ENCODE data around the gene CDKL1.
"Not testable (repeated sequence)": the region's sequence is repeated elsewhere in the genome, so short reads cannot be mapped to it uniquely, and the experiment has no call there.

CDKL1 gene

DNA sequence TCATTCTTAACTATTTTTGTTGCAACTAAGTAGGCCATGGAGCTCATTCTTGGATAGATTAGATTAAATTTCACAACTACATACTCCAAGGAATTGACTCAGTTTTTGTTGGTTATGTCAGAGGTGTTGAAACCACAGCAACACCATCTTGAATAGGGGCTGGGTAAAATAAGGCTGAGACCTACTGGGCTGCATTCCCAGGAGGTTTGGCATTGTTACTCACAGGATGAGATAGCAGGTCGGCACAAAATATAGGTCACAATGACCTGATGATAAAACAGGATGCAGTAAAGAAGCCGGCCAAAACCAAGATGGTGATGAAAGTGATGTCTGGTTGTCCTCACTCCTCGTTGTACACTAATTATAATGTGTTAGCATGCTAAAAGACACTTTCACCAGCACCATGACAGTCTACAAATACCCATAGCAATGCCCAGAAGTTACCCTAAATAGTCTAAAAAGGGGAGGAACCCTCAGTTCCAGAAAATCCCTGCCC is 63.6 kb downstream of the CDKL1 start:
- DNase-seq (ENCODE audit: low spot score): no peak

DNA sequence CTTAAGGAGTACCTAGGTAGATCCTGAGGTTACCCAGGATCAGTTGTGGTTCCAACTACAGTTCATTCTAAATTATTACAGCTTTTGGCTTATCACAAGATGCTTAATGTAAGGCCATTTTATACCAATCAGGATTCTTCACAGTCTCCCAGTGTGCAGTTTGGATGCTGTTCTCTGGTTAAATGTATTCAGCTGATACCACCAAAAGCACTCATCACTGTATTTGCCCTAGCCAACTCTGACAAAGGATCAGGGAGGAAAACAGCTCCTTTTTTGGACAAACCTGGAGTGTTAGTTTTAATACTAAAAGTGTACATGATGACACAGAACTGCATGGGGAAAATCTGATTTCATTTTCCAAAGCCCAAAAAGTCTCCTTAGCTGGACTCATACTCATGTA is 65.1 kb downstream of the CDKL1 start:
- DNase-seq (ENCODE audit: low spot score): no peak

DNA sequence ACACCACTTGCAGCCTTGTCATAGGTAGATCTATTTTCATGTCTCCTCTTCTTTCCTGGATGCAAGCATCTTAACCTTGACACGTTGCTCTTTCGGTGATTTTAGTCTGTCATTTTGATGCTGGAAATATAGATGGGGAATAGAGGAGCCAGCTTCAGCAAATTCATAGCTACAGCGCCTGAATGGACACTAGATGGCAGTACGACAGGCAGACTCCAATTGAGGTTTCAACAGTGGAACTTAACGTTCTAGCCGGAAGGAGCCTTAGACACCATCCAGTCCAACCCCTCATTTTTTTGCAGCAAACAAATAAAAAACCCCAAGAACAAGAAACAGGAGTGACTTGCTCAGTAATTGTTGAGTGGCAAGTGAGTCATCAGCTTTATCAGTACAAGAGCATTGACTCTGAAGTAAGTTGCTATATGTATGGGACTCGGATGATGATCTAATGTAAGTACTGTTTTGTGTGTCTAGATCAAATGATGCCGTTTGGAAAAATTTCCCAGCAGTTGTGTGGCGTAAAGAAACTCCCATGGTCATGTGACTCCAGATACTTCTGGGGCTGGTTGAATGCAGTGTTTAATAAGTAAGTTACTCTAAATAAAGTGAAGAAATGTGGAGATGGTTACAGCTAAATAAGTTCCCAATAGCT is 75.5 kb downstream of the CDKL1 start:
- DNase-seq (ENCODE audit: low spot score): peak; percentile 92

DNA sequence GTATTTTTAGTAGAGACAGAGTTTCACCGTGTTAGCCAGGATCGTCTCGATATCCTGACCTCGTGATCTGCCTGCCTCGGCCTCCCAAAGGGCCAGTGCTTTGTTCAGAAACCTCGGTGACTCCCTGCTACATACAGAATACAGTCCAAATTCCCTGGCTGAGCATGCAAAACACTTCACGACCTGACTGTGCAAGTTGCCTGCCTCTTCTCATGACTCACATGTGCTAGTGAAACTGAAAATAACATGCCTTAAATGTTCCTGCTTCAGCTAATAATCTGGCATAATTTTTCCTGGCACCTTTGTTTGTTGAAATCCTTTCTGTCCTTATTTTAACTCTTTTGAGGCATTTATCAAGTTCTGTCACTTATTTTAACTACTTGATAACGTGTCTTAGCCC is 76.4 kb downstream of the CDKL1 start:
- no peak for DNase-seq (ENCODE audit: low spot score)

DNA sequence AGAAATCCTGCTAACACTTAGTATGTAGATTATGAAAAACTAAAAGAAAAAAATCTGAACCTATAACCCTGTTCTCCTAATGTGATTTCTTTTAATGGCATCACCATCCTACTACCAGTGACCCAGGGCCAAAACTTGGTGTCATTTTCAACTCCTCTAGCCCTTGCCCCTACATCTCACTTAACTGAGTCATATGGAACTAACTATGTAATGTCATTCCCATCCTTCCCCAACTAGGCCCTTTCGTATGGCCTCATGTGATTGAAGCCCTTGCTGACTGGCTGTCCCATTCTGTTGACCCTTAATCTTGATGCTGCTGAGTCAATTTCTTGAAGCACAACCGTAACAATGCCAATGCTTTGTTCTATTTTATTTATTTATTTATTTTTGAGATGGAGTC is 77.0 kb downstream of the CDKL1 start:
- DNase-seq (ENCODE audit: low spot score): no peak

DNA sequence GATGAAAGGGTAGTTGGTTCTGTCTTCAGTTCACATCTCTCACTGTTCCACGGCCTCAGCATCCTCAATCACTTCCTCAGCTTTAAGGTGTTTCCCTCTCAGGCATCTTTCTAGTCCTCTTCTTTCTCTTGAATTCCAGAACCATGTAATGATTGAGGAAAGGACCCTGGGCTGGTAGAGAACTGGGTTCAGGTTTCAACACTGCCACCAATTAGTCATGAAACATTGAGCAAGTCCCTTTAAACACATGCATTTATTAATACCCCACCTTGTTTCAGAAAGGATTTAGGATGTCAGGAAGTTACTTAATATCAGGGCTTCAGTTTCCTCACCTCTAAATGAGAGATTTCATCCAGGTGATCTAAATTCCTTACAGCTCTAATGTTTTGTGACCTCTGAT is 77.4 kb downstream of the CDKL1 start:
- no peak for DNase-seq (ENCODE audit: low spot score)

DNA sequence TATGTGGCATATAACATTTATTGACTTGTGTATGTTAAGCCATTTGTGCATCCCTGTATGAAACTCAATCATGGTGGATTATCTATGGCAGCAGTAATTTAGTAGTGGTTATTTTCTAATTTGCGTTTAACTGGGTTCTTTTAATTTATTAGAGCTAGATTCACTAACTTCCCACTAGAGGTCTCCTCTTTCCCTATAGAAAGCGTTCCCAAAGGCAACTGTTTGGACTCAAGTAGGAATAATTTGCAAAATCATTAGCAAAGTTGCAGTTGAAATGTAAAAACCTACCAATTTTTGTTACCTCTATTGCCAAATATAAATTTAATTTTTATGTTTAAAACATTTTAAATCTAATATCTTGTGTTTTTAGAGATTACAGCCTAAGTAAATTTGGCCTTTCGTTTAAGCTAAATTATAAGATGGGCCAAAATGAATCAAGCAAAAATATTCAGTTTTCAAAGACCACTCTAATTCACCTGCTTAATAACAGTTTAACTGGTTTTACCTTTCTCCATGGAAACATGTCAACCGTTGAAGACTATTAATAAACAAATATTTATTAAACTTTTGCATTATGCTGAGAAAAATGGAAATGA is 78.6 kb downstream of the CDKL1 start:
- peak; percentile 42 for DNase-seq (ENCODE audit: low spot score)

DNA sequence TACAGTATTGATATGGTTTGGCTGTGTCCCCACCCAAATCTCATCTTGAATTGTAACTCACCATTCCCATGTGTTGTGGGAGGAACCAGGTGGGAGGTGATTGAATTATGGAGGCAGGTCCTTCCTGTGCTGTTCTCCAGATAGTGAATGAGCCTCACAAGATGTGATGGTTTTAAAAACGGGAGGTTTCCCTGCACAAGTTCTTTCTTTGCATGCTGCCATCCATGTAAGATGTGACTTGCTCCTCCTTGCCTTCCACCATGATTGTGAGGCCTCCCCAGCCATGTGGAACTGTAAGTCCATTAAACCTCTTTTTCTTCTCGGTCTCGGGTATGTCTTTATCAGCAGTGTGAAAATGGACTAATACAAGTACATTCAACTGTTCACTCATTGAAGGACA is 82.6 kb downstream of the CDKL1 start:
- DNase-seq (ENCODE audit: low spot score): not testable (repeated sequence)

DNA sequence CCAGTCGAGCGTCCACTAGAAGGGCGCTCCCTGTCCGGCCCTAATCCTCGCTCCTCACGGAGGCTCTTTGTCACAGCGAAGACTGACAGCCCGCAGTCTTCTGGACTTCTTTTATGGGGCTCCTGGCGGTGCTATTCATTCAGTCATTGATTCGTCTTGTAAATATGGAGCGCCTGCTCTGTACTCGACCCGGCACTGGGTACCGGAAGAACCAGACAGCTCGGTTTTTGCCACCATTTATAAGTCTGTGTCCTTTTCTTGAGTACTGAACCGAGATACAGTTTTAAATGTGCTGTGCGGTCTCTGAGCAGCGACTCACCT is 84.0 kb downstream of the CDKL1 start:
- peak; percentile 59 for DNase-seq (ENCODE audit: low spot score)

DNA sequence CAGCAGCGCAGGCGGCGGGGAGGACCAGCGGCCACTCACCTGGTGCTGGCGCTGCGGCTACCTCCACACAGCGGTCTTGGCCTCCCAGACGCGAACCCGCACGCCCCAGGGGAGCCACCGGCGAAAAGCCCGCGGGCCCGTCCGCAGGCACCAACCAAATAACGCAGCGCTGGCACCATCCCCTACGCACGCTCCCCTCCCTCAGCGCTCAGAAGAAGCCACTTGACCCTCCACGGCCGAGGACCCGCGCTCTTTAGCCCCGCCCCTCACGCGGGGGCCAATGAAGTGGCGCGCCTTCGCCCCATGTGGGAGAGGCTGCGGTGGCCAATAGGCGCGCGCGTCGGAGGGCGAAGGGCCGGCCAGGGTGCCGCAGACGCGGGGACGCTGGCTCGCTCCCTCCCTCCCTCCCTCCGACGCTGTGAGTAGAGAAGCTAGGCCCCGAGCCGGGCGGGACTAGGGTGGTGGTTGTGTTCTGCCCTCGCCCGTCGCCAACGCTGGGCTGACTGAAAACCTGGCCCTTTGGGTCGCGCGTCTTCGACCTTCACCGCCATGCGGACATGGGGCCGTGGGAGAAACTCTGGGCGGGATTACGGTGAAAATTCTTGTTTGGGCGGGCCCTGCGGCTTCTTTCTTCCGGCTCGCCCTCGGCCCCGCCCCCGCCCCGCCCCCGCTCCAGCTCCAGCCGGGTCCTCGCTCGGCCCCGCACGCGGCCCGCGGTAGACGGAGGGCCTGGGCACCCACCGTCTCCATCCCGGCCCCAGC is 84.5 kb downstream of the CDKL1 start, which contains the start of the genes DMAC2L and L2HGDH:
Gene DMAC2L (plus strand): TSS at position 353 of the 762 bp plus-strand sequence. CDS start 9,164 bp downstream, outside the sequence.
Gene L2HGDH (minus strand): TSS at position 258 of the 762 bp plus-strand sequence. CDS start 79 bp downstream, at position 179.
- peak; percentile 90 for DNase-seq (ENCODE audit: low spot score)

DNA sequence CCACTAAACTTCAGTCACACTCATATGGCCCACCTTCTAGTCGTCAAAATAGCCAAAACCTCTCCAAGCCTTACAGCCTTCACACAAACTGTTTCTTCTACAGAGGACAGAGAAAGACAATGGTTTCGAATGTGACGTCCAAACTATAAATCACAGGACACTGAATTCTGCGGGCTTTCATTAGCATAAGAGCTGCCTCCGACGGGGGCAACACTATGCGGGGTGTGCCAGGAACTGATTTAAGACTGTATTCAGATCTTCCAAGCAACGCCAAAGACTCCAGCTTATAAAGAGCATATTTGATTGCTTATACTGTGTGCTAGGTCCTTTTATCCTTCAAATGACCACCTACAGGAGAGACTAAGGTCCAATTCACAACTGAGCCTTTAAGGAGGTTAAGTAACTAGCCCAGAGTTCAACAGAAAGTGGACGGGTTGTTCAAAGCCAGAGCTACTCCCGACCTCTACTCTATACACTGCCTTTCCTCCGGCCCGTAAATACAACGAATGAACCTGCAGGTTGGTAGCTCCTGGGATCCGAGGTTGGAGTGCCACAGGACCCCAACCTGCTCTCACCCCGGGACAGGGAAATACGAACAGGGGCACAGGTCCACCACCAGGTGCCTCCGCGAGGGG is 85.2 kb downstream of the CDKL1 start:
- no peak for DNase-seq (ENCODE audit: low spot score)

DNA sequence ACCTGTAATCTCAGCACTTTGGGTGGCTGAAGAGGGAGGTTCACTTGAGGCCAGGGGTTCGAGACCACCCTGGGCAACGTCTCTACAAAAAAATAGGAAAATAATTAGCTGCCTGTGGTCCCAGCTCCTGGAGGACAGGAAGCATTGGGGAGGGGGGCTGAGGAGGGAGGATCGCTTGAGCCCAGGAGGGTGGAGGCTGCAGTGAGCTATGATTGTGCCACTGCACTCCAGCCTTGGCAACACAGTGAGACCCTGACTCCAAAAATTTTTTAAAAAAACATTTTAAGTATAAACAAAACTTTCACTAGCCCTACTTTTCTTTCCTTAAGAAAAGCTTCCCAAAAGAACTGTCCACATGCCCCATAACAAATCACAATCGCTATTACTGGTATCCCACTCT is 86.2 kb downstream of the CDKL1 start:
- no peak for DNase-seq (ENCODE audit: low spot score)

DNA sequence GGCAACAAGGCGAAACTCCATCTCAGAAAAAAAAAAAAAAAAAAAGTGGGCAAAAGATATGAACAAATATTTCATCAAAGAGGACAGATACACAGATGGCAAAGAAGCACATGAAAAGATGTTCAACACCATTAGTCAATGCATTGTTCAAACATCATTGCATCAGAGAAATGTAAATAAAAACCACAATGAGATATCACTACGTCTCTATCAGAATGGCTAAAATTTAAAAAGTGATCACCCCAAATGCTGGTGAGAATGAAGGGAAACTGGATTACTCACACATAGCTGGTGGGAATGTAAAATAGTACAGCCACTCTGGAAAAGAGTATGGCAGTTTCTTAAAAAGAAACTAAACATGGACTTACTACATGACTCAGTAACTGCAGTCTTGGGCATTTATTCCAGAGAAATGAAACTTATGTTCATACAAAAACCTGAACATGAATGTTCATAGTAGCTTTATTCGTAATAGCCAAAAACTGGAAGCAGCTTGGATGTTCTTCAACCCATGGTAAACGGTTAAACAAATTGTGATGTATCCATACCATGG is 88.2 kb downstream of the CDKL1 start:
- no peak for DNase-seq (ENCODE audit: low spot score)

DNA sequence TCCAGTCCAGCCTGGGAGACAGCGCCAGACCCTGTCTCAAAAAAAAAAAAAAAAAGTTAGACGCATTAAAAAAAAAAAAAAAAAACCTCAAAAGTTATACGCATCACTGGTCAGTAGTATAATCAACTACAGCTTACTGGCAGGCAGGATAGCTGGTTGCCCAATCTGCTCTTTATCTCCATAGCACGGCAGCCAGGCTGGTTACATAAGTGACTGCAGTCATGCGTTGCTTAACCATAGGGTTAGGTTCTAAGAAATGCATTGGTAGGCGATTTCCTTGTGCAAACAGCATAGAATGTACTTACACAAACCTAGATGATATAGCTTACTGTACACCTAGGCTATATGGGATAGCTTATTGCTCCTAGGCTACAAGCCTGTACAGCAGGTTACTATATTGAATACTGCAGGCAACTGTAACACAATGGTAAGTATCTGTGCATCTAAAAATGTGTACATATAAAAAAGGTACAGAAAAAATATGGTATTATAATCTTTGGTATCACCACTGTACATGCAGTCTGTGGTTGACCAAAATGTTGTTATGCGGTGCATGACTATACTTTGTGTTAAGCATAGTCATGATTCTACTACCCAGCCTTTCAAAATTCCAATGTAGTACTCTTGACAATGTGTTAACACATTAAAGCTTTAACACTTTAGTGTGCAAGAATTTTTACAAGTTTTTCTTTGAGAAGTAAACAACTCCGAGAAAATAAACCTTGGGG is 92.8 kb downstream of the CDKL1 start:
- DNase-seq (ENCODE audit: low spot score): no peak

DNA sequence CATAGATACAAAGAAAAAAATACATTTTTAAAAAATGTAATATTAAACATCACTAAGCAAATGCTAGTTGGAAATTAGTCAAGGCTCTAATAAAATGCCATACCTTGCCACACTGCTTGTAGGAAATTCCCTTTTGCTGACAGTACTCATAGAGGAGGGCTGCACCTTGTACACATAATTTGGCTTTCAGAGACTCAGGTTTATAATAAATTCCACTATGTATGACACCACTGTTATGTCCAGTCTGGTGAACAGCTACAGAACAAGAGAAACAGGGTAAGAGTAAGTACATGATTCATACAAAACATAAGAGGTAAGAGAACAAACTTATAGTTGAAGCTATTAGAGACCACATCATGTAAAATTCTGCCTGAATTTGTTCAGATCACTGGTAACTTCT is 94.8 kb downstream of the CDKL1 start:
- DNase-seq (ENCODE audit: low spot score): no peak

DNA sequence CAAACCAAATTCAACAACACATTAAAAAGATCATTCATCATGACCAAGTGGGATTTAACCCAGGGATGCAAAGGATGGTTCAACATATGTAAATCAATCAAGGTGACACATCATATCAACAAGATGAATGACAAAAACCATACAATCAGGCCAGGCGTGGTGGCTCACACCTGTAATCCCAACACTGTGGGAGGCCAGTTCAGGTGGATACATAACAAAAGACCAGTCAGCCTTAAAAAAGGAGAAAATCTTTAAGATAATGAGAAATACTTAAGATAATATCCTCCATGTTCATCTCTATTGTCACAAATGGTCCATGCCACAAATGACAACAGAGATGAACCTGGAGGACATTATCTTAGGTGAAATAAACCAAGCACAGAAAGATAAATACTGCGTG is 97.1 kb downstream of the CDKL1 start:
- no peak for DNase-seq (ENCODE audit: low spot score)

DNA sequence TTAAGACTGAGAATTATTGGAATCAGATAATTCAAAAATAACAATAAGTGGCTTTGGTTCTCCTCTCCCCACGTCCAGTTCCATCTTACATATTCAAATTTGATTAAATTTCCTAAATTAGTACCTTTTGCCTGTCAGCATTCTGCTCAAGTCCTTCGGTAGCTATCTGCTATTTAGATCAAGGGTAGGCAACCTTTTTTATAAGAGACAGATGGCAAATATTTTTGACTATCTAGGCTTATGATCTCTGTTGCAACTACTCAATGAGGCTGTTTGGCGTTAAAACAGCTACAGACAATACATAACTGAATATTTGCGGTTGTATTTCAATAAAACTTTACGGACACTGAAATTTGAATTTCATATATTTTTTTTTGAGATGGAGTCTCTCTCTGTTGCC is 106.4 kb downstream of the CDKL1 start:
- DNase-seq (ENCODE audit: low spot score): no peak

DNA sequence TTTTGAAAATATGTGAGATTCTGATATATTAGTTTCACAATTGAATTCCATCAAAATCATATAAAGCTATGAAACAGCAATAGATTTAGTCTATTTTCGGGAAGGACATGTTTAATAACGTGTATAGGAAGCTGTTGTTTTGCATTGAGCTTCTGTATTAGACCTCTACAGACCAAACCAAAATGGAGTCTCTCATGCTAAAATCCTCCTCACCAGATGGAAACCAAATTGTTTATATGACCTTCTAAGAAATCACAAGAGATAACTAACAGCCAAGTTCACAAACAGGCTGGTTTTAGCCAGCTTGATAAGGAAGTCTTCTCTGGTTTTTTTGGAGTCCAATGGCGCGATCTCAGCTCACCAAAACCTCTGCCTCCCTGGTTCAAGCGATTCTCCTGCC is 108.5 kb downstream of the CDKL1 start:
- no peak for DNase-seq (ENCODE audit: low spot score)

DNA sequence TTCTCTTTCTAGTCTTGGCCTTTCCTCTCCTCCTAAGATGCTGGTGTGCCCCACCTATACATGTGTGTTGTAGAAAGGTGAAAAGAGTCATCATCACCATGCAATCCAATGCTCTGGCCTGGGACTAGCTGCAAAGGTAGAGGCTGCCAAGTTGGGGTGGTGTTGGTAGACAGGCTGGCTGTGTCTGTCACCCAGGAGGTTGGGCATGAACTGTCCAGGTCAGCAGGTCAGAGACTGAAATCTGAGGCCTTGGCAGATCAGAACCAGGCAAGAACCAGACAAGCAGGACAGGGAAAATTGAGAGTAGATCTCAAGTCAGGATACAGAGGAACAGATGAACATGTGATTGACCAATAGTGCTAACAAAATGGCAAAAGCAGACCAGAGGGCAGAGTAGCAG is 110.8 kb downstream of the CDKL1 start:
- DNase-seq (ENCODE audit: low spot score): no peak
